GM18861 (cell line): ENCODE measurements around the gene KIAA0319L.
A peak's percentile ranks its signal among the peaks of the same experiment; 100 is the strongest.
"Not testable (repeated sequence)": the region's sequence is repeated elsewhere in the genome, so short reads cannot be mapped to it uniquely, and the experiment has no call there.

Experiments
- ATAC-seq: cut with Tn5 transposase; IDR thresholded peaks from one replicate; pipeline ENCODE4 v1.9.1; 2021; ENCODE audit not compliant: unreplicated experiment

Gene KIAA0319L

DNA sequence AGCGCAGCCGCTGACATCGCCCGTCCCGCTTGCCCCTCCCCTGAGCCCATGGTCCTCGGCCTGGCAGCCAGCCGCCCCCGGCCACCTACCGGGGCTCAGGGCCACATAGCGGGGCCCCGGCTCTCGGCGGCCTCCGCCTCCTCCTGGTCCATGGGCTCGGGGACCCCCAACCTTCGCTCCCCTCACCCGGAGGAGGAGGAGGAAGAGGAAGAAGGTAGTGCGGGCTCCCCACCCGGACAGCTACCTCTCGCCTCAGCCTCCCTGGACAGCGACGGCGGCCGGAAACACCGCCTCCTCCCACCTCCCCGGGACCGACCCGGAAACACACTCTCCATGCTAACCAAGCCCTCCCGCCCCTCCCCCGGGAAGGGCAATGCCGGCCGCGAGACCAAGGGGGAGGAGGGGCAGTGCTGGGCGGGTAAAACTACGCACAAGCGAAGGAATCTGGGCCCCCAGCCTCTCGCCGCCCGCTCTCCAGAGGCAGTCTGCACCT, at the start of gene KIAA0319L:
KIAA0319L (minus strand) TSS at position 286 of the 493 bp plus-strand sequence. CDS start 2,912 bp downstream, outside the sequence.
- ATAC-seq = peak; percentile 55

DNA sequence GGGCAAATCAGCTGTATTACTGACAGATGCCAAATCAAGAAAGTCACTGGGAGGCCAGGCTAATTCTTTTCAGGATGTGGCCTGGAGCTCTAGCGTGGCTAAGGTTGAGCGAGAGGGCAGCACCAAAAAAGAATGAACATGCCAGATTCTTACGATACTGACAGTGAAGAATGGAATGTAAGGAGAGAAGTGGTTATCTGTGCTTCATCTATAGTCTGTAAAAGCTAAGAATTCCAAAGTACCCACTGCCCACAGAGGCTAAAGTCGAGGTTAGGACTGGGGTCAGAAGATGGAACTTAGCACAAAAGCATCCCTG, 48.6 kb upstream of the KIAA0319L start:
- ATAC-seq = no peak

DNA sequence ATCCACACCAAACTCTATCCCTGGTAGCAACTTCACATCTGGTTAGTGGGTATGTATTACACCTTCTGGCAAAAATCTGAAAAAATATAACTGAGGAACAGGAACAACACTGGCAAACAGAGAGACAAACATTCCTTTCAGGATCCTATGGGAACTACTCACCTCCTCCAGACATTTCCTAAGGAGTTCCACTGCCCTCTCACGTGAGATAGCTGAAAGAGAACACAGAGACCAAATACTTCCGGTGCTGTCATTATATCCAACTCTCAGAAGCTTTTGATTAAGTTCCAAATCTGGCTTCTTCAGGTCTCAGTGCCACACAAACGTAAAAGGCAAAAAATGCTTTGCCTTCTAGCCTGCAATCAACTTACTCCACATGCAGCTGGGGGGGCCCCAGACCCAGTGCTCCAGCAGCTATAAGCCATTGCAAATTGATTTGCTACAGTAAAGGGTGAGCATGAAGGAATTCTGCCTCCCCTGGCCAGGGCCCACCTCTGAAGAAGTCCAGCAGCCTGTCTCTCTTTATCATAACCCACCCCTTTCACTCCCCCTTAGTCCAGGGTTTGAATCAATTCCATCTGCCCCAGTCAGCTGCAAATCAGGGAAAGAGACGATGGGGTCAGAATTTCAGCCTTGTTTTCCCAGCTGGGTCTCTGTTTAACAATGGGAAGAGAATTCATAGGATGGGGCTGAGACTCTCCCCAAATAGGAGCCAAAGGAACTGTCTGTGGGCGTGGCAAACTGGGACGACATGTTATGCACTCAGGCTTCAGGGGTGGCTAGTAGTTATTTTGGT, 48.1 kb upstream of the KIAA0319L start:
- no peak for ATAC-seq

DNA sequence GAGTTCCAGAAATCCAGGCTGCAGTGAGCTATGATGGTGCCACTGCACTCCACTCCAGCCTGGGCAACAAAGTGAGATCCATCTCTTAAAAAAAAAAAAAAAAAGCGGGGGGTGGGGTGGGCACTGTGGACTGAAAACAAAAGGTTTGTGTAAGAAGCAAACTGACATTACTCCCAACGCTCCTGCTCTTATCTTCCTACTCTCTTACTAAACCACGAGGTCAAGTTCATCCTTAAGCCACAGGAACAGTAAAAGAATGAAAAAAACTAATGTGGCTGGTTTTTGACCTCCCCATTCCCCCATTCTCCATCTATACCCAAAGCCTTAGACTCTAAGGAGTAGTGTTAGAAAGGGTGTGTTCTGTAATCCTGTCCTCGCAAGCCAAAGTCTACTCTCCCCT, 46.7 kb upstream of the KIAA0319L start:
- no peak for ATAC-seq

DNA sequence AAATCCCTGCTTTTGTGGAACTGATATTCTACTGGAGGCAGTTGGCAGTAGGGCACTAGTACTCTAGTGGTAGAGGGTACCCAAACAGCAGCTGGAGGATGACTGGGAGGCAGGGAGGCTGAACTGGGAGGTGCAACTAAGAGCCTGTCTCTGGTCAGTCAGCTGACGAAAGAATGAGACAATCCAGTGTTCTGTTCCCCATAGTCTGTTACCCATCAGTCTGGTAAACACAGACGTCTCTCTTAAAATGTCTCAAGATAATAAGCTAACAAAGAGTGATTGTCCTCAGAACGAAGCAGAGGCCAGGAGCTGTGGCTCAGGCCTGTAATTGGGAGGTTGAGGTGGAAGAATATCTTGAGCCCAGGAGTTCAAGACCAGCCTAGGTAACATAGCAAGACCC, 46.3 kb upstream of the KIAA0319L start:
- ATAC-seq = no peak

- no peak for ATAC-seq
Measured at GRCh38 chr1:35600593-35600992, 43.4 kb upstream of the KIAA0319L start.

- ATAC-seq = no peak
Measured at GRCh38 chr1:35599411-35599810, 42.2 kb upstream of the KIAA0319L start.

DNA sequence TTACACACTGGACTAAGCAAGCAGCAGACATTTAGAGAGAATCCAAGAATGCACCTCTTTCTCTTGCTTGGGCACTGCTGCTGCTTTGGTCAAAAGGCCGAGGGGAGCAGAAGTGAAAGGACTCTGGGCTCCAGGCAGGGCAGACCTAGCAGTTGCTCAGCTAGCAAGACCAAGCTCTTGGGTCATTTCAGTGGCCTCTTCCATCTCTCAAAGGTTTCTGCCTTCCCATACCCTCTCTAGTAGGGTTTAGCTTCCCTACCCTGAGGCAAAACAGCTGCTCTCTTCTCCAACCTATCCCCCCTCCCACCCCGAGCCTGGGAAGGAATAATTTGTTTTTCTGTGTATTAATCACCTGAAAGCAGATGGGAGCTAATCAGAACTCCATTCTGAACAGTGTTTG, 41.7 kb upstream of the KIAA0319L start:
- no peak for ATAC-seq

- no peak for ATAC-seq
Measured at GRCh38 chr1:35597870-35598269, 40.7 kb upstream of the KIAA0319L start.

DNA sequence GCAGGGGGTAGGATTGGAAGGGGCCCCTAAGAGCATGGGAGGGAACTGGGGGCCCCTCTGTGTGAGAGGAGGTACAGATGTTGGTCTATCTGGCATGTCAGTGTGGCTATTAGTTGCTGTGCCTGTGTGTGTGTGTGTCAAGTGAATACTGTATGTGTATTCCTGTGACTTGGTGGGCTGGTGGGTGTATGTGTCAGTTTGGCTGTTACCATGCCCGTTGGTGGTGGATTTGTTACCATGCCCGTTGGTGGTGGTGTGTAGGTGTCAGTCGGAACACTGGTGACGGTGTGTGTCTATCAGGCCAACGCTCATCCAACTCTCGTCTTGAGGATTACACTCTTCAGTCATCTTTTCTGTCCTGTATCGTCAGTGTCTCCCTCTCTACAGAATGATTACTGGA, 38.5 kb upstream of the KIAA0319L start:
- no peak for ATAC-seq

GRCh38 chr1:35594005-35594760, 37.0 kb upstream of the KIAA0319L start:
- no peak for ATAC-seq

DNA sequence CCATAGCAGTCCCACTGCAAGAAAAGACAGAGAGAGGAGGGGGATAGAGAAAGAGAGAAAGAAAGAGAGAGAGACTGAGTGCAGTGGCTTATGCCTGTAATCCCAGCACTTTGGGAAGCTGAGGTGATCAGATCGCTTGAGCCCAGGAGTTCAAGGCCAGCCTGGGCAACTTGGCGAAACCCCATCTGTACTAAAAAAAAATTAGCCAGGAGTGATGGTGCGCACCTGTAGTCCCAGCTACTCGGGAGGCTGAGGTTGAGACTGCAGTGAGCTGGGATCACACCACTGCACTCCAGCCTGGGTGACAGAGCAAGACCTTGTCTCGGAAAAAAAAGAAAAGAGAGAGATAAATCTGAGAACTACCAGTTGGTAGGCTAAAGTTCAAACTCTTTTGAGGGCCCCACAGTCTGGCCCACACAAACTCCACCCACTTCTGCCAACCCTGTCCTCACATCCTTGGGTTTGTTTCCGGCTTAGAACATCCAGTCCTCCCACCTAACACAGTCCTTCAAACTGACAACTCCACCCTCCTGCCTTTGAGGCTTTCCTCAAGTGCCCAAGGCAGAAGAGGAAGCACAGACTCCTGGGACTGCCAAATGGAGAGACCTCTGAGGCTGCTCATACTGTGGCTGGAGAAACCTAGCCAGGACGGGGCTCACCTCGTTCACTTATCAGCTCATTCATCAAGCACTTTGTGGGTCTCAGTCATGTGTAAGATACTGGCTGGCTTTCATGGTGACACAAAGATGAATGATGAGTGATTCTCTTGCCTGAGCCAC, 36.0 kb upstream of the KIAA0319L start:
- ATAC-seq = no peak

GRCh38 chr1:35591211-35591610, 34.0 kb upstream of the KIAA0319L start:
- ATAC-seq = no peak

DNA sequence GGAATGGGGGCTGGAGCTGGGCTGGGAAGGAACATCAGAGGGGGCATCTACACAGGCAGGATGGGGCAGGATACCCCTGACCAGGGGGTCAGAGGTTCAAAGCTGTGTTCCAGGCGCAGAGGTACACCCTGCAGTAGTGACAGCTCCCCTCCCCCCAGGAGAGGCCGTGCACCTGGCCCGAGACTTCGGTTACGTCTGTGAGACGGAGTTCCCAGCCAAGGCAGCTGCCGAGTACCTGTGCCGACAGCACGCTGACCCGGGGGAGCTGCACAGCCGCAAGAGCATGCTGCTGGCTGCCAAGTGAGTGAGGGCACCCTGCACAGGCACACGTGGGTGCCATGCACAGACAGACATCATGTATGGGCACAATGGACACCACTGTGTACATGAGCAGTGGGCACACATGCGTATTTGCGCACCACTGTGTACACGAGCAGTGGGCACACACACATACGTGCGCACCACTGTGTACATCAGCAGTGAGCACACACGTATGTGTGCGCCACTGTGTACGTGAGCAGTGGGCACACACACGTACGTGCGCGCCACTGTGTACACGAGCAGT, 33.4 kb upstream of the KIAA0319L start:
- no peak for ATAC-seq

DNA sequence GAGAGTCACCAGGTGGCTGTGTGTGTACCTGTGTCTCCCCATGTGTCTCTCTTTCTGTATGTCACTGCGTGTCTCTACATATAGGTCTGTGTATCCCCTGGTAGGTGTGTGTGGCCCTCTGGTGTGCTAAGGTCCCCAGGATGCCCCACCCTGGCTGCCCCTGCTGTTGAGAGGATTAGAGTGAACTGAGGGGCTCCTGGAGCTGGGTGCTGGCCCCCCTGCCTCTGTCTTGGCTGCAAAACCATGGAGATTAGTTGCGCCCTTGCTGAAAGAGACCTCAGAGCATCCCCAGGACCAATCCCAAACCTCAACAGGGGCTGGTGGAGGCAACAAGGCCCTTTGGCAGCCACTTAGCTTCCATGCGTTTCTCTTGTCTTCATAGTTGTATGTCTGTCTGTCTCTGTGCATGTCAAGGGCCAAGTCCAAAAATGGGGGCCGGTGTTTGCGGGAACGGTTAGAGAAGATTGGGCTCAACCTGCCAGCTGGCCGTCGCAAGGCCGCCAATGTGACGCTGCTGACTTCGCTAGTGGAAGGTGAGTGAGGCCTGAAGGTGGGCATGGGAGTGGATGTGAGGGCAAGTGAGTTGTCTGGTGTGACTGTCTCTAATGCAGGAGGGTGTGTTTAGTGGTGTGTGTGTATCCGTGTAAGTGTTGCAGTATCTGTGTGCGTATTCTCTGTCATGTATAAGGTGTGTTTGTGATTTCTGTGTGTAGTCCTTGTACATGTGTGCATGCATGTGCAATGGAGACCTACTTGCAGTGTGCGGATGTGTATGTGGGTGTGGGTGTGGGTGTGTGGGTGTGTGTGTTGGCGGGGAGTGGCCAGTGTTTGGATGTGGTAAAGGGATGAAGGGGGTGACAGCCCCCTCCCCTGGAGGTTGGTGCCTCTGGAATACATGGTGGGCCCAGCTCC, 32.6 kb upstream of the KIAA0319L start:
- no peak for ATAC-seq

DNA sequence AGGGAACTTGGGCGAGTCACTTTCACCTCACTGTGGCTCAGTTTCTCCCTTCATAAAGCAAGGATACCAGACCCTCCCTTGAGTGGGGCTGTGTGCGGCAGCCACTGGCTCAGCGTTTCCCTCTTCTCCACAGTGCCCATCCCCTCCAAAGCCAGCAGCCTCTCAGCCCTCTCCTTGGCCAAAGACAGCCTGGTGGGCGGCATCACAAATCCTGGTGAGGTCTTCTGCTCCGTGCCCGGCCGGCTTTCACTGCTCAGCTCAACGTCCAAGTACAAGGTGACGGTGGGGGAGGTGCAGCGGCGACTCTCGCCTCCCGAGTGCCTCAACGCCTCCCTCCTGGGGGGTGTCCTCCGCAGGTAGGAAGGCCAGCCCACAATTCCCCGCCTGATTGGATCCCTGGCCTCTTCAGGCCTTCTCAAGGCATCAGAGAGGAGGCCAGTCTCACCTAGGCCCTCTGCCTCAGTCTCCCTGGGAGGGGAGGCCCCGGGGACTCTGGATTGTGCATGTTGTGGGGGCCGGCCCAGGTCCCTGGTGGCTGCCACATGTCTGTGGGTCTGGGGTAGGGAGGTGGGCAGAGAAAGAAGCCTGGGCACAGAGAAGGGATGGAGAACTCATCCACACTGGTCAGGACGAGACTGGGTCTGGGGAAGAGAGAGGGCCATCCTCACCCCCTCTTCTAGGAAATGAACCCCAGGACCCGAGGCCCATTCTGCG, 31.2 kb upstream of the KIAA0319L start:
- no peak for ATAC-seq

GRCh38 chr1:35587736-35588135, 30.5 kb upstream of the KIAA0319L start:
- ATAC-seq = no peak

DNA sequence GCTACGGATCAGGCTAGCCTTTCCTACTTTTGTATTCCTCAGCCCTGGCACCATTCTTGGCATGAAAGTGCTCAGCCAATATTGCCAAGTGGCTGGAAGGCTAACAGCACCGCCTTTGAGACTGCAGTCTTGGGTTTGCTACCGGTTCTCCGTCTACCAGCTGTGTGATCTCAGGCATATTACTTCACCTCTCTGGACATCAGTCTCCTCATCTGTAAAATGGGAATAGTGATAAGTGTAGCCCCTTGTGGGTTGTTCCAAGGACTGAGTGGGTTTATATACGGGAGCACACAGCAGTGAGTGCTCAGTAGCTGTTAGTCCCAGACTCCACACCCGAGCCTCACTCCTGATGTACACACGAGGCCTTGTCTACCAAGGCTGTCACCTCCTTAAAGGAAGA, 29.6 kb upstream of the KIAA0319L start:
- ATAC-seq = no peak

DNA sequence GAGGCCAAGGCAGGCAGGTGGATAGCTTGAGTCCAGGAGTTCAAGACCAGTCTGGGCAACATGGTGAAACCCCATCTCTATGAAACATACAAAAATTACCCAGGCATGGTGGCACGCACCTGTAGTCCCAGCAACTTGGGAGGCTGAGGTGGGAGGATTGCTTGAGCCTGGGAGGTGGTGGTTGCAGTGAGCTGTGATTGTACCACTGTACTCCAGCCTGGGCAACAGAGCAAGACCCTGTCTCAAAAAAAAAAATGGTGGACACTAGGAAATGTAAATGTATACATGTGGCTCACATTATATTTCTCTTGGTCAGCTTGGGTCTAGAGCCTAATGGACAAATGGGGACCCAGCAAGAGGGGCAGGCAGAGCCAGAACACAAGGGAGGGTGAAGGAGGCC, 28.6 kb upstream of the KIAA0319L start:
- ATAC-seq = not testable (repeated sequence)

- ATAC-seq = no peak
Measured at GRCh38 chr1:35585281-35585680, 28.1 kb upstream of the KIAA0319L start.
